Stomach (tissue), 4 donors: ENCODE data around the gene KRT222.

Experiments
- POLR2A ChIP-seq, 4 donors: fragments of 450-650 bp; IDR thresholded peaks; one replicate each; pipeline ENCODE4 v1.6.1; 2016; ENCODE audit warnings: antibody characterized with exemption in 4 of 4, control low read depth in 2 of 4, mild to moderate bottlenecking in 1 of 4, moderate library complexity in 1 of 4
- TF ChIP-seq, protein P1 (sequence below), 7 experiments: fragments of 450-650 bp in 4 of 7; fragments of 200-600 bp in 3 of 7; sonication (generic) in 3 of 7; IDR thresholded peaks; one replicate each; pipeline ENCODE4 v1.5.1; 2016 to 2019; ENCODE audit warnings: antibody characterized with exemption in 7 of 7, control low read depth in 2 of 7, mild to moderate bottlenecking in 1 of 7

- TF ChIP-seq, protein P1, sequence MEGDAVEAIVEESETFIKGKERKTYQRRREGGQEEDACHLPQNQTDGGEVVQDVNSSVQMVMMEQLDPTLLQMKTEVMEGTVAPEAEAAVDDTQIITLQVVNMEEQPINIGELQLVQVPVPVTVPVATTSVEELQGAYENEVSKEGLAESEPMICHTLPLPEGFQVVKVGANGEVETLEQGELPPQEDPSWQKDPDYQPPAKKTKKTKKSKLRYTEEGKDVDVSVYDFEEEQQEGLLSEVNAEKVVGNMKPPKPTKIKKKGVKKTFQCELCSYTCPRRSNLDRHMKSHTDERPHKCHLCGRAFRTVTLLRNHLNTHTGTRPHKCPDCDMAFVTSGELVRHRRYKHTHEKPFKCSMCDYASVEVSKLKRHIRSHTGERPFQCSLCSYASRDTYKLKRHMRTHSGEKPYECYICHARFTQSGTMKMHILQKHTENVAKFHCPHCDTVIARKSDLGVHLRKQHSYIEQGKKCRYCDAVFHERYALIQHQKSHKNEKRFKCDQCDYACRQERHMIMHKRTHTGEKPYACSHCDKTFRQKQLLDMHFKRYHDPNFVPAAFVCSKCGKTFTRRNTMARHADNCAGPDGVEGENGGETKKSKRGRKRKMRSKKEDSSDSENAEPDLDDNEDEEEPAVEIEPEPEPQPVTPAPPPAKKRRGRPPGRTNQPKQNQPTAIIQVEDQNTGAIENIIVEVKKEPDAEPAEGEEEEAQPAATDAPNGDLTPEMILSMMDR (IDR thresholded peaks at IDR 0.05): no peak
- TF ChIP-seq POLR2A (IDR thresholded peaks at IDR 0.05): no peak
These were observed 59.7 kb downstream of the KRT222 start for GRCh38 chr17:40605306-40605705.
